Cardiac muscle cell (in vitro differentiated cells and primary cell): ENCODE data around the gene GPR87. TPM values are rescaled to one million over a fixed set of nuclear protein-coding genes. Genes with fewer than 3 reads are reported as not detected.

Experiments
- DNase-seq, 2 donors: peaks; one replicate each; pipeline versions ENCODE4 v3.0.0 to v3.0.0-alpha.2; 2010 to 2017; ENCODE audit warnings: low read depth in 1 of 2, low spot score in 1 of 2
- H3K27ac ChIP-seq: fragments of 200-600 bp; sonication (generic); 2 replicates; pipeline ENCODE4 v1.5.1; 2016
- H3K27me3 ChIP-seq: fragments of 200-600 bp; sonication (generic); 2 replicates; pipeline ENCODE4 v1.6.0; 2016; ENCODE audit warnings: control low read depth
- H3K36me3 ChIP-seq: fragments of 200-600 bp; sonication (generic); 2 replicates; pipeline ENCODE4 v1.5.1; 2016; ENCODE audit warnings: control low read depth
- H3K4me1 ChIP-seq: fragments of 200-600 bp; sonication (generic); 2 replicates; pipeline ENCODE4 v1.8.1; 2017; ENCODE audit warnings: low read depth, mild to moderate bottlenecking, mixed run types
- H3K4me3 ChIP-seq: fragments of 200-600 bp; sonication (generic); 2 replicates; pipeline ENCODE4 v1.5.1; 2016; ENCODE audit warnings: mild to moderate bottlenecking
- H3K9me3 ChIP-seq: fragments of 200-600 bp; sonication (generic); 2 replicates; pipeline ENCODE4 v1.5.1; 2017; ENCODE audit warnings: low read depth, mild to moderate bottlenecking, control low read depth
- polyA plus RNA-seq: library from polyadenylated mRNA; unstranded; fragments of >200 nt; fragmentation: Nextera tagmentation; extraction: Ambion mirVana; gene quantifications from 2 replicates; pipeline ENCODE4 v1.2.1, GENCODE V29; 2016
- total RNA-seq: library from RNA; depleted of rRNA; stranded (reverse); fragments of >200 nt; gene quantifications from 2 replicates; pipeline ENCODE4 v1.2.3, GENCODE V29; 2016
- TF ChIP-seq, protein P1 (sequence below): IDR thresholded peaks from 2 replicates; pipeline ENCODE4 v1.5.1; 2012; ENCODE audit warnings: low read depth, mild to moderate bottlenecking, low read length

The GPR87 gene
- total and polyA plus RNA-seq, 2 experiments from 2014 or later = not detected

DNA sequence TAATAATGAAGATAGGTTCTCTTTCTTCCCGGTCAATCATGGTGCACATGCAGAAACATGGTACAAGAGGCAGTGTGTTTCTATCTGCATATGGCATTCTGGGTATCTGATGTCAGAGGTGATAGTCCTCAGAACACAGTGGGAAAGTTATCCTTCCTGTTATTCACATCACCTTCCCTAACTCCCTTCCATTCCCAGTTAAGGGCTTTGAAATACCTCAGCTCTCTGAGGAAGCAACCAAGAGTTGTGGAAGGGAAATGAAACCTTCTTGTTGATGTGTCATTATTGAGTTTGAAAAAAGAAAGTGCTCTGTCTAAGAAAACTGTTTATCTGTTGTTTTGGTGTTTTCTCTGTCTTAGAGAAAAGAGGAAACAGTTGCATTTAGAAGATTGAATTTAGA lies 34.6 kb upstream of the GPR87 start:
- H3K27me3 ChIP-seq = no peaks in the 10 kb centered on the region
- H3K4me3 ChIP-seq = no peak overlapping the region
- no peak overlapping the region for H3K27ac ChIP-seq
- DNase-seq = no peak
- H3K36me3 ChIP-seq = peaks cover 3% of the 10 kb centered on the region
- TF ChIP-seq, protein P1, sequence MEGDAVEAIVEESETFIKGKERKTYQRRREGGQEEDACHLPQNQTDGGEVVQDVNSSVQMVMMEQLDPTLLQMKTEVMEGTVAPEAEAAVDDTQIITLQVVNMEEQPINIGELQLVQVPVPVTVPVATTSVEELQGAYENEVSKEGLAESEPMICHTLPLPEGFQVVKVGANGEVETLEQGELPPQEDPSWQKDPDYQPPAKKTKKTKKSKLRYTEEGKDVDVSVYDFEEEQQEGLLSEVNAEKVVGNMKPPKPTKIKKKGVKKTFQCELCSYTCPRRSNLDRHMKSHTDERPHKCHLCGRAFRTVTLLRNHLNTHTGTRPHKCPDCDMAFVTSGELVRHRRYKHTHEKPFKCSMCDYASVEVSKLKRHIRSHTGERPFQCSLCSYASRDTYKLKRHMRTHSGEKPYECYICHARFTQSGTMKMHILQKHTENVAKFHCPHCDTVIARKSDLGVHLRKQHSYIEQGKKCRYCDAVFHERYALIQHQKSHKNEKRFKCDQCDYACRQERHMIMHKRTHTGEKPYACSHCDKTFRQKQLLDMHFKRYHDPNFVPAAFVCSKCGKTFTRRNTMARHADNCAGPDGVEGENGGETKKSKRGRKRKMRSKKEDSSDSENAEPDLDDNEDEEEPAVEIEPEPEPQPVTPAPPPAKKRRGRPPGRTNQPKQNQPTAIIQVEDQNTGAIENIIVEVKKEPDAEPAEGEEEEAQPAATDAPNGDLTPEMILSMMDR = no peak
- H3K9me3 ChIP-seq = no peaks in the 10 kb centered on the region
- no peaks in the 10 kb centered on the region for H3K4me1 ChIP-seq

DNA sequence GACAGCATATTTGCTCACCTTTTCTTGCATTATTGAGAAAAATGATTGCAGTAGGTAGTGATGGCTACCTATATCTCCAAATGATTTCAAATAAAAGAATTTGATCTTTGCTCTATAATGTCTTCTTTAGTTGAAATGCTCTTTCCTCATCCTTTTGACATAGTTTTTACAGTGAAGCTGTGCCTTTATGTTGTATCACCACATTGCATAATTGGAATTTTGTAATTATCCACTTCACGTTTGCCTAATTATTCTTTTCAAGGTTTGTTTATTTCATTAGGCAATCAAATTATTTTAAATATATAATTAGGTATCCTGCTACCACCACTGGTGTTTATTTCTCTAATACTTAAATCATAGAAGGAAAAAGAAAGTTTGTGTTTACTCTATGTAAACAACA lies 34.0 kb upstream of the GPR87 start:
- no peaks in the 10 kb centered on the region for H3K36me3 ChIP-seq
- no peak for DNase-seq
- no peak overlapping the region for H3K4me3 ChIP-seq
- no peaks in the 10 kb centered on the region for H3K9me3 ChIP-seq
- H3K27me3 ChIP-seq = no peaks in the 10 kb centered on the region
- no peaks in the 10 kb centered on the region for H3K4me1 ChIP-seq
- no peak overlapping the region for H3K27ac ChIP-seq
- TF ChIP-seq, protein P1 = no peak

DNA sequence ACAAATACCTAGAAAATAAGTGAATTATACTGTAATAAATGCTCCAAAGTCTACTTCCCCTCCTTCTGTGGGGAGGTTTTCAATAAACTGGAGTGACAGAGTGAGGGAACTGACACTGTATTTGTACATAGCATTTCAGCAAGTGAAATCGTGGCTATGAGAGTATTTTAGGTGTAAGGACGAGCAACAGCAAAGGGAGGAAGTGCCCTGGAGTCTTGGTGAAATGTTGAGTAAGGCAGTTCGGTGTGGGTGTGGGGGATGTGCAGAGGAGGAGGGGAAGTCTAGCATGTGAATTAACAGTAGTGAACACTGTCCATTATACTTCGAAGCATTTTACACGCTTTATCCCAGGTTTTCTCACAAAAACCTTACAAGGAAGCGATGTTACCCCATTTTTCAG lies 30.8 kb upstream of the GPR87 start:
- Histone ChIP-seq H3K27ac (no peak overlapping the region), H3K4me3 (no peak overlapping the region), H3K9me3 (no peaks in the 10 kb centered on the region), H3K4me1 (no peaks in the 10 kb centered on the region), H3K27me3 (no peaks in the 10 kb centered on the region), H3K36me3 (no peaks in the 10 kb centered on the region)
- TF ChIP-seq, protein P1 = no peak
- no peak for DNase-seq

DNA sequence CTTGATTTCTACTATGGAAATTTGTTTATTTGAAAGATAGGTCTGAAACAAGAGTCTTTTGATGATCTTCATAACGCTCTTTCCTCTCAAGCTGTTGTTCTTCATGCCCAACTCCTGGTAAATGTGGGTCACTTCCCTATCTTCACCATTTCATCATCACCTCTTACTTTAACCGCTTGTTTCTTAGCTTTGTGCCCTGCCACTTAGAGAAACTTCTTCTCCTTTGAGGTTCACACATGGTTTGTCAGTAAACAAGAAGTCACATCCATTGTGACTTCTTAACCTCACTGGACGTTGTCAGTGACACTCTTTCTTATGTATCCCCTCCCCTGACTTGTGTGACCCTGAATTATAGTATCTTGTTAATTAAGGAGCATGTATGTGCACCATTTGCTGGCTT lies 29.7 kb upstream of the GPR87 start:
- TF ChIP-seq, protein P1 = no peak
- no peak for DNase-seq
- Histone ChIP-seq H3K36me3 (no peaks in the 10 kb centered on the region), H3K4me1 (no peaks in the 10 kb centered on the region), H3K27ac (no peak overlapping the region), H3K9me3 (no peaks in the 10 kb centered on the region), H3K4me3 (no peak overlapping the region), H3K27me3 (no peaks in the 10 kb centered on the region)

DNA sequence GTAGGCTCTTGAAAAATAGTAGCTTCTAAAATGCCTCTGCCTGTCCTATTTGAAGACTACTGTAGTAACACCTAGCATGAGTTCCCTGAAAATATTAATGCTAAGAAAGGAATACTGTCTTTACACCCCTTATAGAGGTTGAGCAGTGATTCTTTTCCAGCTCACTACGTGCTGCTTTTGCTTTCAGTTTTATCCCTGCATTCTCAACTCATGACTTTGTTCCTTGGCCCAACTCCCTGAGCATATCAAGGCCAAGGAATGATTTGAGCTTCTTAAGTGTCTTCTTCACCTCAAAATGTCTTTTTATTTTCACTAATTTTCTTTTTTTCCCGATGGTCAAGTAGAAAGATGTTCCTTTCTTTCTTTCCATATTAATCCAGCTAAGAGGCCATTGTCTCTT lies 29.2 kb upstream of the GPR87 start:
- Histone ChIP-seq H3K27ac (no peak overlapping the region), H3K27me3 (no peaks in the 10 kb centered on the region), H3K36me3 (no peaks in the 10 kb centered on the region), H3K4me1 (no peaks in the 10 kb centered on the region), H3K4me3 (no peak overlapping the region), H3K9me3 (no peaks in the 10 kb centered on the region)
- DNase-seq = peak in 1 of 2 donors; percentile 77
- TF ChIP-seq, protein P1 = no peak

DNA sequence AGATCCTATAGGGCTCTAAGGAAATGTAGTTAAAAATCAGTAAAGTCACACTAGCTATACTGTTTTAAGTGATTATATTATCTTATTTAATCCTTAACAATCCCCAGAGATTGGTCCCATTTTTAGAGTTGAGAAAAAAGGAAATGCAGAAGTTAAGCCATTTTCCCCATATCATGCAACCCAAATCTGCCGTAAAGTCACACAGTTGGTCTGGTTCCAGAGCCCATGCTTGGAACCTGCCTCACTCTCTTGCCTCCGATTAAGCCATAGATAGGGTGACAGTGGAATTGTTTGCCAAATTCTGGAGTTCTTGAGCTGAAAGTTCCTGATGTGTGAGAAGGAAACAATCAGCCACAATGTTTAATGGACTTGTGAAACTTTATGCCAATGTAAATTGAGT lies 15.1 kb upstream of the GPR87 start:
- Histone ChIP-seq H3K27ac (no peak overlapping the region), H3K4me1 (no peaks in the 10 kb centered on the region), H3K36me3 (no peaks in the 10 kb centered on the region), H3K9me3 (no peaks in the 10 kb centered on the region), H3K27me3 (no peaks in the 10 kb centered on the region), H3K4me3 (no peak overlapping the region)
- no peak for DNase-seq
- TF ChIP-seq, protein P1 = no peak
